G401.6 (cell line): Measurements from ENCODE around the gene RAB36.

Experiments used
- FAIRE-seq: peaks from 2 replicates; lab custom pipeline; 2012; peaks lifted over from hg19 to GRCh38; lab: Jason Lieb, UNC

Gene RAB36

GRCh38 chr22:23108249-23109078, 36.8 kb upstream of the RAB36 start:
- no peak for FAIRE-seq

DNA sequence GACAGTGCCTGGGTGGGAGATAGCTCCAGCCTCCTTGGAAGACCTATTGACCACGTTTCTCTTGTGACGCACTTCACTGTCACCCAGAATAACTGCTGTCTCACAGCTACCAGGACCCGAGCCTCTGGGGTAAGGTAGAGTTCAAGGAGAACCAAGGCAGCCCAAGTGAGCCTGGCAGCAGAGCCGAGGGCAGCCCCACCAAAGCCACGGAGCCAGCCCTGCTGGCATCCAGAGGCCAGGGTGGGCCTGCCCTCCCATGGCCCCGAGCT, 36.3 kb upstream of the RAB36 start:
- FAIRE-seq: no peak

- no peak for FAIRE-seq
Measured at GRCh38 chr22:23109441-23109978, 35.8 kb upstream of the RAB36 start.

DNA sequence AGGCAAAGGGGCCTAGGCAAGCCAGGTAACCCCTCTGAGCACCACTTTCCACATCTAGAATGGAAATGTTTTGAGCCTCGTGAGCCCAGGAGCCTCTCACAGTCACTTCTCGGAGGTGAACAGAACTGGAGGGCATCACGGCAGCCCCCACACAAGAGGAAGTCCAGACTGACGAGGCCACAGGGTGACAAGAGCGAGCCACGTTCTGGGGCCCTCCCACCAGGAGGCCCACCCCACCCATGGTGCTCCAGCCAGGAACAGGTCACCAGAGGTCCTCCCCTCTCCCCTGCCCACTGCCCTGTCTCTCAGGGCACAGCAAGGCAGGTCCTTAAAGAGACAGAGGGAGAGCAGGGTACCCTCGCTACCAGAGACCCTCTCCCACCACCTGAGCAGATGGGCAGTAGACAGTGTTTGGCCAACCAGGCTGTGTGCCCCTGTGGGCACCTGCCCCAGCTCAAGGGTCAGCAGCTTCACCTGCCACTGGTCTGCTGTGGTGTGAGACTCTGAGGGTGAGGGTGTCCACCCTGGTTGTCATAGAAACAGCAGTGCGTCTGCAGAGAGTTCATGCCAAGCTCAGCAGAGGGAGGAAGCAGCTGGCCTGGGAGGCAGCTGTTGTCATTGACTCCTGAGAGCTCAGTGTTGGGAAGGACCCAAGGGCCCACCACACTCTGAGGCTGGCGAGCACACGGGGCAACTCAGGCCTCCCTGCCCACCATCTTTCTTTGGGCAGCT, 34.9 kb upstream of the RAB36 start:
- no peak for FAIRE-seq

GRCh38 chr22:23110922-23111527, 34.3 kb upstream of the RAB36 start:
- FAIRE-seq: no peak

- no peak for FAIRE-seq
Measured at GRCh38 chr22:23112472-23113012, 32.7 kb upstream of the RAB36 start.

DNA sequence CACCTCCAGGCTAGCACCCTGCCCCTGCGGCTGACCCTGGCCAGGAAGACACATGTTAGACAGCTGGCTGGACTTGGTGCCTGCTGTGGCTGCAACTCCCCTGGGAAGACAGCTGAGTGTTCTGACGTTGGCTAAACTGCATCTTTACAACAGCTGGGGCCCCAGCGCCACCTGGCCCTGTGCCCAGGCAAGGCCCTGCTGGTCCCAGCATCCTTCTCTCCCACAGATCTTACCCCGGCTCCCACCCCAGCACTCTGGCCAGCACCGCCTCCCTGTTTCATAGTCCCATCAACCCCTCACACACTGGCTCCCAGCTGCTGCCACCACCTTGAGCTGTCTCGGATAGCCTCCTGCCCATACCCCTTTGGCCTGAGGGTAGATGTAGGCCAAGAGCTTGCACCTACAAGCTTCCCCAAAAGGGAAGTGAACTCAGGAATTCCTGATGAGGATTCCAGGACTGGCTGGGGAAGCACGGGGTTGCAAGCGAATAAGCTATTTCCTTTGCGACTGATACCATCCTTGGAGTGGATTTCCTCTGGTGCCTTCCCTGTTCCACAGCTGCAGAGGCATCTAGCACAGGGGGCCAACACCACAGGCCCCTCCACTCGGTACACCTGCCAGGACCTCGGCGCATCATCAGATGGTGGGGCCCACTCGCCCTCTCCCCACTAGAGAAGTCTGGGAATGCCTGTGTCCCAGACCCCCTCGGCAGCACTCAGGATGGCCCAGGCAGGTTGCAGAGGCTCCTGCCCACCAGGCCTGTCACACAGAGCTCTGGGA, 32.0 kb upstream of the RAB36 start:
- FAIRE-seq: no peak

- no peak for FAIRE-seq
Measured at GRCh38 chr22:23113847-23114720, 31.2 kb upstream of the RAB36 start.

DNA sequence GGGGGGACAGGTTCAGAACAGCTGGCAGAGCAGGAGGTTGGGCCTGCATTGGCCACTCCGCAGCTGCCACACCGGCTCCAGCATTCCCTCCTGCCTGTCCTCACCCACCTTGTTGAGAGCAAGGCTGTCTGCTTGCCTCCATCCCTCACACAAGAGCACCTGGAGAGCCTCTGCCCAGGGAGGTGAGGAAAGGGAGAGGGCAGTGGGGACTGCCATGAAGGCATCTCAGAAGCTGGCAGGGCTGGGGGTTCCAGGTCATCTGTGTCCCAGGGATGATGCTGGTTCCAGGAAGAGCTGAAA, 30.6 kb upstream of the RAB36 start:
- FAIRE-seq: no peak

GRCh38 chr22:23115369-23115768, 29.9 kb upstream of the RAB36 start:
- no peak for FAIRE-seq

GRCh38 chr22:23115825-23116494, 29.3 kb upstream of the RAB36 start:
- FAIRE-seq: no peak

DNA sequence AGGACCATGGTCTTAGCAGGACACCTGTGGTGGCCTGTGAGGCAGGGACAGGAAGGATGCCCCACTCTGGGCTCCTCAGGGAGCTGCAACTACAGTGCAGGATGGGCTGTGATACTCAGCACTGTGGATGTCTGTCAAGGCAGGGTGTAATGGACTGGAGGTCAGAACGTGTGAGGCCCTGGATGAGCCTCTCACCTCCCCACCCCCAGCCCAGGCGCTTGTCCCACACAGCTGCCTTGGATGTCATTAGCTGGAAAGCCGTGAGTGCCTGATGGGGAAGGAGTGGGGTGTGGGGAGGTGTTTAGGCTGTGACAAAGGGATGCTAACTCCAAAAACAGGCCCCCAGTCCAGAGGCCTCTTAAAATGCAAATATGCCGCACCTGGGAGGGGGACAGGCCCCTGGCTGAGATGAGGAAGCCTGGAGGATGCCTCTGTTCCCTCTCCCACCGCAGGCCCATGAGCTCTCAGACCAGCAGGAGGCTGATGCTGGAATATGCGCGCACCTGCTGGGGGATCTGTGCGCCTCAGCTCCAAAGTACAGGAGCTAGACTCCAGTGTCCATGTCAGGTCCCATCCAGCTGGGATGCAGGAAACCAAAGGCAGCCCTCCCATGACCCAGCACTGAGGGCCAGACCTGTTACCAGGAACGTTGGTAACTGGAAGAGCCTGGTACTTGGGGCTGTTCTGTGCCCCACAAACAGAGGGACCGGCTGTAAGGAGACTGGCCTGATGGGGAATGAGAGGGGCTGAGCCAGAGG, 28.6 kb upstream of the RAB36 start:
- no peak for FAIRE-seq

DNA sequence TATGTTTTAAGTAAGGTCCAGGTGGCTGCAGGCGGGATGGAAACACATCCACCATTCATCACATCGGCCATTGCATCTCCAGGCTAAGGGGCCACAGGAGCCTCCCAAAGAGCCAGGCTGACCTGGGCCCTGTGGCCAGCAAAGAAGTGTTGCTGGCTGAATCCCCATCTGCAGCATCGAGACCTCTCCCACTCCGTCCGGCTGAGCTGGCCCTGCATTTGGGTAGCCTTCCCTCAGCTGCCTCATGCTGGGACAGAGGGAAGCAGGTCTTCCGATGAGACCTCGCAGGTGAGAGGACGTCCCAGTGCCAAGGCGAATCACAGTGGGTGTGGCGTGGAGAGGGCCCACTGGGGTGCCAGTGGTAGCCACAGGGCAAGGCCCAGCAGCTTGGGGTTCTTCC, 28.0 kb upstream of the RAB36 start:
- no peak for FAIRE-seq

DNA sequence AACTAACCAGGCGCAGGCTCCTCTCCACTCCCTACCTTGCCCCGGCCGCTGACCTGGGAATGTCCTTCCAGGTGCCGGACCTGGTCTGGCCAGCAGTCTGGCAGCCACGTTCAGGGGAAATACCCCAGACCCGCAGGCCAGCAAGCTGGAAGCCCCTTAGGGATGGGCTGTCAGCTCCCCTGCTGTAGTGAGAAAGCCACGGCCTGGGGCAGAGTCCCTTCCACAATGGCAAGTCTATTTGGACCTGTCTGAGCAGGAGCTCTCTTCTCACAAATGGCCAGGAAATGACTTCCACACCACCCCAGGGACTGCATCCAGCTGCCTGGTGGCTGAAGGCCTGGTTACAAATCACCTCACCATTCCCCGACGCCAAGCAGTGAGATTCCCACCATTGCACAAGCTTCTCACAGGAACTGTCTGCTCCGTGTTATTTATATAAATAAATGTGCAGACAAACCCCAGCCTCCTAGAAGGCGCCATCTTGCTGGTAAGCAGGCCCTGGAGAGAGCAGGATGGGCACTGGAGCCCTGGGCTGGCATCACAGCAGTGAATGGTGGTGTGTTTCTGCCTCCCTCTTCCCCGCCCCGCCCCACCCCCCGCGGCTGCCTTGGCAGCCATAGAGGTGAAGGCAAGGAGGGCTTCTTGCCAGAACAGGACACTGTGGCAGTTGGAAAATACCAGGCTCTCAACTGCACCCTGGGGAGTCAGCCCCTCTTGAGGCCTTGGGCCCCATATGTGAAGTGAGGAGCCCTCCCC, 27.2 kb upstream of the RAB36 start:
- no peak for FAIRE-seq

GRCh38 chr22:23118647-23119493, 26.4 kb upstream of the RAB36 start:
- FAIRE-seq: no peak

DNA sequence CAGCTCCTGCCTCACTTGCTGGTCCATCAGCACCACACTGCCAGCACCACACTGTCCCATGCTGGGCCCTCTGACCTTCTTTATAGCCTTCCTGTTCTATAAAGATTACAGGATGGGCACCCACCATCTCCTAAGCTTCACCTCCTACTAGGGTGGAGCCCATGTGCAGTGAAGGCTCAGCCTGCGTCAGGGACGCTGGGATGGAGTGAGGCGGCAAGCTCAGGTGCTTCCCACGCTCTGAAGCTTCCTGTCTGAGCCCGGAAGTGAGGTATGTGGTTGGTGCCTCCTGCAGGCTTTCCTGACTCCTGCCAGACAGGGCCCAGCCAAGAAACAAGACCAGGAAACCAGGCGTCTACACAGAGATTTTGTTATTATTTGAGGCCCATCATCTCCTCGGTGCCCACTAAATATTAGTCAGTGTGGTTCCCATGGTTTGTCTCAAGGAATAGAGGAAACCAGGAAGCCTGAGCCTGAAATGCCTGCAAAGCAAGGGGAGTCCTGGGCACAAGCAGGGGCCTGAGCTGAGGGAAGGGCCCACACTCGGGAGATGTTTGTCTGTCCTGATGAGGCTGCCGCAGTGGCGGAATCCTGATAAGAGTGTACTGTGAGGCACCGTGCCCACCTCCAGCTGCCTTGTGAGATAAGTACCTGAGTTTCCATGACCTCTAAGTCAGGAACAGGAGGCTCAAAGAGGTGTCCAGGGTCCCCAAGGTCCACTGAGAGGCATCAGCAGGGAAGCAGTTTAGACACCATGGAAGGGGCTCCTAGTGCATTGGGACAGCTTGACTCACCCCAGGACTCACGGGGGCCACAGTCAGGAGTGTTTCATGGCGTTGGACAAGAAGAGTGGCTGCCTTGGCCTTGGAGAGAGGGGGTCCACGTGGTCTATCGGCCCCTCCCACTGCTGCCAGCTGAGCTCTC, 25.5 kb upstream of the RAB36 start:
- no peak for FAIRE-seq

GRCh38 chr22:23120415-23120899, 24.8 kb upstream of the RAB36 start:
- FAIRE-seq: no peak
